GM19467 (cell line): ENCODE measurements around the gene DLGAP1.

Source experiments
- ATAC-seq: cut with Tn5 transposase; IDR thresholded peaks from one replicate; pipeline ENCODE4 v1.9.1; 2021; ENCODE audit warnings: mild to moderate bottlenecking, moderate library complexity; ENCODE audit not compliant: unreplicated experiment

The DLGAP1 gene

DNA sequence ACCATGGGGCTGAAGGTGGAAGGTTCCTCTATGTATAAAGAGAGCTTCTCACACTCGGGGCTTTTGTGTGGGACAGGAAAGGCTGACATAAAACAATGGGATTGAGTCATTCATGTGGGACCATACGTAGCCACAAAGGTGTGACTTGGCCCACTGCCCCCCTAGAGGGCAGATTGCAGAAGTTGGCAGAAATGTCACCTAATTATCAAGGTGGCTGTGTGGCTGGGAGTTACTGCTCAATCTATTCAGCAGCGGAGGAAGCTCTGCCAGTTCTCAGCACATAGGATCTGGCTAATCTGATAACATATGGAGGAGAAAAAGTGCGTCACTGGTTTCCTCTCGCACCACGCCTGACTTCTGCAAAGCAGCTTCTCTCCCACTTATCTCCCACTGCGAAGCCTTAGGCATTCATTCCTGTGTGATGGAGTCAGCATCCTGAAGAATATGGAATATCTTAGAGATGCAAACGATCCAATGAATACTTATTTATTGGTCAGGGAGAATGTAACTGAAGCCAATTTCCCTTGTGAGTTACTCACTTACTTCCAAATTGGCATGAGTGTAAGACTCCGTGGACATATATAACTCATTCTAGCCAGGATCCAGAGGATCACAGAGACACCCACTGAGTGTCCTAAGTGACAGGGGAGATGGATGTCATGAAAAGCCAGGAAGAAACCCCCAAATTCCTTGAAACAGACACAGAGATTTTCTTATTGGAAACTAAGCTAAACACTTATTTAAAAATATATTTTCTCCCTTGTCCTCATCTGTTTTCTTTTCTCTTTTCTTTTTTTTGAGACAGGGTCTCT is 660.4 kb downstream of the DLGAP1 start:
- no peak for ATAC-seq

DNA sequence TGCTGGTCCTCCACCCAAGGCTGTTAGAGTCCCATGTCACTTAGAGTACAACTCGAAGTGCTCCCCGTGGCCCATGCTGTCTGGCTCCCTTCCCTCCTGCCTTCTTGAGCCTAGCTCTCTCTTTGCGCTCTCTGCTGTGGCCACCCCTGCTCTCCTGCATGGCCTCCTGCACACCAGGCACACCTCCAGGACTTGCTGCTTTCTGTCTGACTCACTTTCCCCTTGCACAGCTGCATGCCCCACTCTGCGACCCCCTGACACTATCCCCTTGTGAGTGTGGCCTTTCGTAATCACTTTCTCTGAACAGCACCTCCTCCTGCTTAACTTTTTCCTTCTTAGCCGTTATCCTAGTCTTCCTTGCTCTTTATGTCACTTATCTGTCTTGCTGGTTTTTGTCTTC is 661.6 kb downstream of the DLGAP1 start:
- no peak for ATAC-seq

DNA sequence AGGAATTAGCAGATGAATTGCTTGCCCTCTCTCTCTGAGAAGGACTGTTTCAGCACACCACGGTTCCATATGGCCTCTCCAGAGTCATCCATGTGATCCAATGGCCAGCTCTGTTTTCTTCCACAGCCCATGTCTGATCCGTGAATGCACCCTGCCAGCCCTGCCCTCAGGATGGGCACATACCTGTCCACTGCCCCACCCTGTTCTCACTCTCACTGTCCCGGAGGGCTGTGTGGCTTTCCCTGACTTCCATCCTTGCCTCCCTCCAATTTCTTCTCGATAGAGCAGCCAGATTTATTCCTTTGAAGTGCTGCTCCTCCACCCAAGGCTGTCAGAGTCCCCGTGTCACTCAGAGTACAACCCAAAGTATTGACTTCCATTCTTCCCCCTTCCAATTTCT is 662.0 kb downstream of the DLGAP1 start:
- no peak for ATAC-seq

DNA sequence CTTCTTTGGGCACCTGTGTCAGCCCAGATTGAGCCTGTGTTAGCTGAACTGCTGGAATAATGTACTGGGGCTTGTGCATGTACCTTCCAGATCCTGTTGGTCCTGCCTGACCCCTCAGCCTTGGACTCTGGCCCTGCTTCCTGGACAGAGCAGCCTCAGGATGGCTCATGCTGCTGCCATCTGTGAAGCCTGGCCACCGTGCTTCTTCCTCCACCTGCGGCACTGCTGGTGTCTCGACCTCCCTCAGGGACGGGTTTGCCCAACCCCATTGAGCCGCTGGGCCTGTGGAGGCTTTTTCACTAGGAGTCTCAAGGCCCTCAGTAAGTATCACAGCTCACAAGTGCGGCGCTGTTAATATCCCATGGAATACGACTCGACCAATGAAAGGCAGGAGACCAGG is 662.4 kb downstream of the DLGAP1 start:
- ATAC-seq = no peak

DNA sequence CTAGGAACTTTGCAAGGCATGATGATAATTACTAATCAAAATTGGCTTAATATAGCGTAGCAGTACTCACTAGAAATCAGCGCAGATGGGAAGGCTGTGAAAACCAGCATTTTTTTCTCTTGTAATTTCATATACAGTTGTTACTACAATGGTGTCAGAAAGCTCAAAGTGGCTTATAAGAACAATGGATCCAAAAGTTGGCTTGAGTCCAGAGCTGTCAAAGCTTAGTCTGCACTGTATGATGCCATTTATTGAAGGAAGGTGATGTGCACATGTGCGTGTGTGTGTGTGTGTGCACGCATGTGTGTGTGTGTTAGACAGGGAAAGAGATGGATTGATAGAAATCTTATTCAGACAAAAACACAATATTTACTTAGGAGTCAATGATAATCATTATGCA is 663.9 kb downstream of the DLGAP1 start:
- no peak for ATAC-seq

DNA sequence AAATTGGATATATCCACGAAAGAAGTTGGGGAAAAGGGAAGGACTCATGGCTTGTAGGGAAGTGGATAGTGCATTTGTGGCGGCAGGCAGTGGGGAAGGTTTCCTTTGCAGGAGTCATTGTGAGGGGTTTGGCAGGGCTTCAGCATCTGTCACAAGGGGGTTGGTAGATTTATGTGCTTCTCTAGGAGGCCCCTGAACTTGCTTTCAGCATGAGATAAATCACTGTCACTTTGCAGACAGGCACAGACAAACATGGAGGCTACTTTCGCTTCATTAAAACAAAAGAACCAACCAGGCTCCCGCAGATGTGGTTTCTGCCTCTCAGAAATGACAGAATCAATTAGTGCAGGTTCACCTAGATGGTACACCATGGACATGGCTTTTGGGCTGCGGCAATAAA is 664.4 kb downstream of the DLGAP1 start:
- no peak for ATAC-seq

DNA sequence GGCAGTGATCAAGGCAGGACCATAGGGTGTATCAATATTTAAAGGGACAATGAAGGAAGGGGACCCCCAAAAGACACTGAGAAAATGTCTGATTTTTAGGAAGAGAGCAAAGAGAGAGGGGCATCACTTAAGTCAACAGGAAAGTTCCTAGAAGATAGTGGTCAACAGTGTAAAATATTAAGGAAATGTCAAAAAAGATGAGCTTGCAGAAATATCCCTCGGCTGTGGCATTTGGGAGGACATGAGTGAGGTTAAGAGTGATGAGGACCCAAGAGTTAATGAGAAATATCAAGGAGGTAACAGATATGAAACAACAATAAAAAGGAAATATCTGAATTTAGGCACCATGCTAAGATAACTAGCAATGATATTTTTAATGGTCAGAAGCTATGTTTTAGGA is 665.6 kb downstream of the DLGAP1 start:
- no peak for ATAC-seq

DNA sequence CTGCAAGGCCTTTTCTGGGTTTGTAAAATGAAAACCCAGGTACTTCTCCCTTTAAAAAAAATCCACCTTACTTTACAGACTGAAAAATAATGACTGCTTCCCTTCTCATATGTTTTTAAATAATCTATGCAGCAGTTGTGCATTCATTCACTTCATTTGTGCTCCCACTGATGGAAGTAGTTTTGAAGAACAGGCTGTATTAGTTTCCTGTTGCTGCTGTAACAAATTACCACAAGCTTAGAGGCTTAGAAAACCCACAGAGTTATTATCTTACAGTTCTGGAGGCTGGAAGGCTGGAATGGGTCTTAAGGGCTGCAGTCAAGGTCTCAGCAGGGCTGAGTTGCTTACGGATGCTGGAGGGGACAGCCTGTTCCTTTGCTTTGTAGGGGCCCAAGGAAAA is 670.2 kb downstream of the DLGAP1 start:
- no peak for ATAC-seq

DNA sequence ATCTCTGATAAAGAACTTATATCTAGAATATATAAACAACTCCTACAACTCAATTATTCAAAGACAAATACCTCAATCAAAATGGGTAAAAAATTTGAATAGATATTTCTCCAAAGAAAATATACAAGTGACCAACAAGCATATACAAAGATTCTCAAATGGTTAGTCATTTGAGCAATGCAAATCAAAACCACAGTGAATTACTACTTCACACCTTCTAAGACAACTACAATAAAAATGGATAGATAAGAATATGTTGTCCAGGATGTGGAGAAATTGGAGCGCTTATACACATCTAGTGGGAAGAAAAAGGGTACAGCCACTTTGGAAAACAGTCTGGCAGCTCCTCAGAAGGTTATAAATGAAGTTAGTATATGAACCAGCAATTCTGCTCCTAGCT is 672.2 kb downstream of the DLGAP1 start:
- ATAC-seq = no peak

DNA sequence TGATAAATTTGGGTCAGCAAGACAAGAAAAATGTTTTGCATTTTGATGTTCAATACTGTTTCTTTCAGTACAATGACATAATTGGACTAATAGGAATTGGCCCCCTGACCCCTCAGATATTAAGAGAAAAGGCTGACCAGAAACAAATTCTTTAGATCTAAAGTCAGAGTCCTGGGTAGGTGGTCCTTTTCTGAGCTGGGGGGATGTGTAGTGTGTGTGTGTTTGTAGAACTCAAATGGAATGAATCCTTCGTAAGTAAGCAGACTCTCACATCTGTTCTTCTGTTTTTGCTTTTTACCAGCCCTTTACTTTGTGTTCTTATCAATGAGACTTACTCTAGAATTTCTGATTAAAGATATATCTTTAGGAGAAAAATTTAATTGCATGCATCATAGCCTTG is 677.4 kb downstream of the DLGAP1 start:
- no peak for ATAC-seq

DNA sequence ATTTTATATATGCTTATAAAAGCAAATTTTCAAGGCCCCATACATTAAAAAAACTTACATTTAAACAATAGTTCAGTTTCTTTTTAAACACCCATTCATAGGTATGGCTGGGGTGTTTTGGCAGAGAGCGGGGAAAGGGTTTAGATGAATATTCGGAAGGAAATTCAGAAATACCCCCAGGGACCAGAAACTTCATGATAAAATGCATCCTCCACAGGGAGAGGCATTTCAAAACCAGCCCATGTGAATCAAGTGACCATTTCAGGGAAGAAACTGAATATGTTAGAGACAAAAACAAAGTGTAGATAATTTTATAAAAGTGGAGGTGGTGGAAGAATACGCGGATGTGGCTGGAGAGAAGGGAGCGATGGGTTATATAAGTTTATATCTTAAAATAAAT is 678.0 kb downstream of the DLGAP1 start:
- ATAC-seq = no peak

DNA sequence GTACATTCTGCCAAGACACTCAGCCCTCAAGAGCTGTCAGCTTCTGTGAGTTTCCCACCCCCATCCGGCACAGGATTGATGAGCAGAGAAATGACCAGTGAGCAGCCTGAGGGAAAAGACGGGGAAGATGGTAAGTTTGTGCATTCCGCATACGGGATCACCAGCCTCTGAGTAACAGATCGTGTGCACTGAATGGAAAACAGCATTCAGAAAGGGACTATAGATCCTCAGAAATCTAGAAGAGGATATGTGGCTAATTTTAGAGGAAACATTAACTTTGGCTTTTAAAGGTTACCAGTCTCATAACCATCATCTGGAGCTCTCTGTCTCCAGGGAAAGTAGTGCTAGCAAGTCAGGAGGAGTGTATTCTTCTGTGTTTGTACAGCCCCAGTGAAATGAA is 679.1 kb downstream of the DLGAP1 start:
- no peak for ATAC-seq

DNA sequence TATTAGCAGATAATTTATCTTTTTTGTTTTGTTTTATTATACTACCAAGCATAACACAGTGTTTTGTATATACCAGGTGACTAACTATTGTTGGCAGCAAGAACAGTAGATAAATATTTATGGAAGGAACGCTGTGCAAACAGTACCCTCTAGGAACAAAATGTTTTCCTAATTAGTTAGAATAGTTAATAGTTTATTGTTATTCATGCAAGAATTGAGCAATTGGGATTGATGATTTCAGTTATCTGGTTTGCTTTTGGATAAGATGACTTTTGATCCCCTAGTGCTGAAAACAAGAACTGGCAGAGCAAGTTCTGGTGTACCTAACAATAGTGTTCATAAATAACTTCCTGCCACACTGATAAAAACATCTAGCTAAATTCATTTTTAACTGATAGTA is 681.8 kb downstream of the DLGAP1 start:
- no peak for ATAC-seq

DNA sequence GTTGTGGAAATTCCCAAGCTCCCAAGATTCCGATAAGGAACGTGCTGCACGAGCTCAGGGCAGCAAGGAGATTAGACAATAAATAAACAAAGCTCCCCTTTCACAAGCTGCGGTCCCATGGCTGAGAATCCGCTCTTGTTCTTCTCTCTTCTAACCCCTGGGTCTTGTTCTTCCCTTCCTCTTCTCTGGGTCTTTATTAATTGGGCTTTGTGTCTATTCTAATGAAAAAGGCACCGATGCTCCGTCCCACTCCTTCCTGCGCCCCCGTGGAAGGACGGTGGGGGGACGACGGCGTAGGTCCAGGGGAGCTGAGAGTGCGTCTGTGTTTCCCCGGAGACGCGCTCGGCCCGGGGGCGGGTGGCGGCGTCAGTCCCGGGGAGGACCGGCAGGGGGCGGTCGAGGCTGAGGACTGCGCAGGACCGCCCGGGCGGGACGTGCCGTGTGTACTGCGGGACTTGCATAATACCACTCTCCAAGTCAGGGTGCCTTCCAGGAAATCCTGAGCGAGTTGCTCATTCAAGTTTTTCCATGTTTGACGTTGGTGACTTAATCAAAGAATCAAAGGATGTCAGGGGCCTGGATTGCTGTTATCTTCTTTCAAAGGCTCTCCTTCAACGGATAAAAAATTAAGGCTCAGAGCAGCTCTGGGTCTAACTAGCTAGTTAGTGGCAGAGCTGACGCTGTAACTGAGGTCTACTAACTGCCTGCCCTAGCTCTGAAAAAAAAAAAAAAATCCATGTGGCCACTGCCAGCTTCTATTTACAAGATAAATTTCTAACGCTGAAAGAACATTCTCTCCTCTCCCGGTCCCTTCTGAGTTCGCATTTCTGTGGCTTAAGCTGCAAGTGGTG is 683.8 kb downstream of the DLGAP1 start:
- peak; percentile 96 for ATAC-seq

DNA sequence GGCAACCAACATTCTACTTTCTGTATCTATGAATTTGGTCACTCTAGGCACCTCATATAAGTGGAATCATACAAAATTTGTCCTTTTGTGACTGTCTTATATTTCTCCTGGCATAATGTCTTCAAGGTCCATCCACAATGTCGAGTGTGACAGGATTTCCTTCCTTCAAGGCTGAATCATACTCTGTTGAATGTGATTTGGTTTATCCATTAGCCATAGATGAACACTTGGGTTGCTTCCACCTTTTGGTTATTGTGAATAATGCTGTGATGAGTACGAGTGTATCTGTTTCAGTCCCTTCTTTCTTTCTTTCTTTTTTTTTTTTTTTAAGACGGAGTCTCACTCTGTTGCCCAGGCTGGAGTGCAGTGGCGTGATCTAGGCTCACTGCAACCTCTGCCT is 693.8 kb downstream of the DLGAP1 start:
- ATAC-seq = no peak

DNA sequence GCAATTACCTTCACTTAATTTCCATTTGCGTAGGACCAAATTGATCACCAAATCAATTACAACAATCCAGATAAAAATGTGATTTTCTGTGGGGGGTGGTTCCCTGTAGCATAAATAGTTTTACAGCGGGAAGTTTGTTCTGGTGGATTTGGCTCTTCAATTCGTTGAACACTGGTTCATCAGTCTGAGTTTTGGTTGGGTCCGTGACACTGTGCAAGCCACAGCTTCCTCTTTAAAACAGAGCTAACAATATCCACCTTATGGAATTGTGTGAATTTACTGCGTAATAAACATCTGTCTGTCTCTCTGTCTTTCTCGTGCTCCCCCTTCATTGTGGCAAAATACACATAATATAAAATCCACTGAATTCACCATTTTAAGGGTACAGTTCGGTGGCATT is 694.4 kb downstream of the DLGAP1 start:
- no peak for ATAC-seq

DNA sequence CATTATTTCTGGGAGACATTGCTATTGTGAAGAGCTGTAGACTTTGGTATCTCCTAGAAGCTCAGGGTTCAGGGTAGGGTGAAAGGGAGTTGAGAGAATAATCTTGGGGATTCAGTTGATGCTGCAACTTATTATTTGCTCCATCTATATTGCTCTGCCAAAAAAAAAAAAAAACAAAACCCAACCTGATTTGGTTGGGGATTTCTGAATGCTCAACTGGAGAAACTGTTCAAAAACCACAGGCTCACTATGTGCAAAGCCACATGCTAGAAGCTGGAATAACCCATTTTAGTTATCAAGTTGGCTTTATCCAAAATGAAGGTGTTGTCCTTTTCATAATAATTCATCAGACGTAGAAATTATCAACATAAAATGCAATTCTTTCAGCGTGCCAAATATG is 696.0 kb downstream of the DLGAP1 start:
- ATAC-seq = no peak

DNA sequence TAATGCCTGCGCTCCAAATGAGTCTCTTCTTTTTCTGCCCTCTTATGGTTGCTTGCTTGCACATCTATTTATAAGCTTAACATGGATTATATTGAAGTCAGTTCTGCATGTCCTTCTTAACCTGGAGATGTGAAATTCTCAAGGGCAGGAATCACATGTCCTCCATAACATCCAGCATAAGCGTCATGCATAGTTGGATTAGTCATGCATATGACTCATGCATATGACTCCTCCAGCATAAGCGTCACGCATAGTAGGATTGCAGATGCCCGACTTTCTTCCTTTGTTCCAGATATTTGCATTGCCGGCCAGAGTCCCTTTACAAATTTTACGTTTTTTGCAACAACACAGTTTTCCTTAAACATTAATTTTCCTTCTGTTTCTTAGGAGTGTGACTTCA is 696.6 kb downstream of the DLGAP1 start:
- ATAC-seq = no peak

DNA sequence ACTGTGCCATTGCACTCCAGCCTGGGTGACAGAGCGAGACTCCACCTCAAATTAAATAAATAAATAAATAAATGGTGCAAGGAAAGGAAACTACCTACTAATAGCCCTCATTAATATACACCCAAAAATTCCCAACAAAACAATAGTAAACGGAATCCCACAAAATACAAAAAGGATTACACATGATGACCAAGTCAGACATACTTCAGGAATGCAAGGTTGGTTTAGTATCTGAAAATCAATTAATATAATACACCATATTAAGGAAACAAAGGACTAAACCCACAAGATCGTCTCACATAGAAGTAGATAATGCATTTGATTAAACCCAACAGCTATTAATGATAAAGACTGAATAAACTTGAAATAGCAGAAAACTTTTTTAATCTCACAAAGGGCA is 697.7 kb downstream of the DLGAP1 start:
- ATAC-seq = no peak

DNA sequence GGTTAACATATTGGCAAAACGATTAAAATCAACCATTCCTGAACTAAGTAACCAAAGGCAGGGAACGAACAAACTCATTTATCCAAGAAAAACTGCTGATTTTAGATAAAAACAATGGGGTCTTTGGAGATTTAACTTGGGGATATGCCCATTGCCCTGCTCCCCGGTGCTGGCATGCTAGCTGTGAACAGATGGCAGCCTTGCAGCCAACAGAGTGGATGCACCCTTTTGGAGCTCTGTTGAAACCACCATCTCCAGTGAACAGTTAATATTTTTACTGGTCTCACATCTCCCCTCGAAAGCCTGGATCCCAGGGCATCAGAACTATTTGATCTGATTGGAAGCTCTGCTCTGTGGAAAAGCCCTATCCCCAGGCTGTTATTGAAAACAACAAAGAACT is 702.0 kb downstream of the DLGAP1 start:
- no peak for ATAC-seq

DNA sequence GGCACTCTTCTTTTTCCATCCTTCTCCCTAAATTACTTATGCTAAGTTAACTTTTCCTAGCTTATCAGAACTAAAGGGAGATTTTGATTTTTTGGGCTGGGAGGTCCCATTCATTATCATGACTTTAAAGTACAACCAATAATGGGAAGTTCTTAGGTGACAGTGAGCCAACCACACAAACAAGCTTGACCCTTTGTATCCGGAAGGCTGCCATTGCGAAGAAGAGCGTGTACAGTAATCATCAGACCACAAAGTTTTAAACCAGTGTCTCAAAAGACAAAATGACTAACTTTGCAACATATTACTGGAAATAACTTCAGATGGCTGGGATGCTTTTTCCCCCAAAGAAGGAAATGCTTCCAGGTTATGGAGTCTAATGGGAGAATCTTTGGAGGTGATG is 707.0 kb downstream of the DLGAP1 start:
- no peak for ATAC-seq
